Head of caudate nucleus (tissue), 42 donors: Measurements from ENCODE around the gene PACS2.
"Not testable (repeated sequence)": the region's sequence is repeated elsewhere in the genome, so short reads cannot be mapped to it uniquely, and the experiment has no call there.

Source experiments
- DNase-seq, 42 donors: peaks; one replicate each; pipeline versions ENCODE4 v3.0.0 to v3.0.0-alpha.2; 2020 to 2021; ENCODE audit warnings: mixed read lengths in 7 of 42
- intact Hi-C: fragments of 100-400 bp; cut with DNase I; formaldehyde crosslinking; loops from one replicate; pipeline ENCODE4 v1.15.0; 2022

Gene PACS2

GRCh38 chr14:105326891-105327694 is 12.5 kb downstream of the PACS2 start:
- no peak for DNase-seq
- intact Hi-C loops: no loop called here

GRCh38 chr14:105327695-105328045 is 13.1 kb downstream of the PACS2 start:
- intact Hi-C loops: not testable (repeated sequence)

DNA sequence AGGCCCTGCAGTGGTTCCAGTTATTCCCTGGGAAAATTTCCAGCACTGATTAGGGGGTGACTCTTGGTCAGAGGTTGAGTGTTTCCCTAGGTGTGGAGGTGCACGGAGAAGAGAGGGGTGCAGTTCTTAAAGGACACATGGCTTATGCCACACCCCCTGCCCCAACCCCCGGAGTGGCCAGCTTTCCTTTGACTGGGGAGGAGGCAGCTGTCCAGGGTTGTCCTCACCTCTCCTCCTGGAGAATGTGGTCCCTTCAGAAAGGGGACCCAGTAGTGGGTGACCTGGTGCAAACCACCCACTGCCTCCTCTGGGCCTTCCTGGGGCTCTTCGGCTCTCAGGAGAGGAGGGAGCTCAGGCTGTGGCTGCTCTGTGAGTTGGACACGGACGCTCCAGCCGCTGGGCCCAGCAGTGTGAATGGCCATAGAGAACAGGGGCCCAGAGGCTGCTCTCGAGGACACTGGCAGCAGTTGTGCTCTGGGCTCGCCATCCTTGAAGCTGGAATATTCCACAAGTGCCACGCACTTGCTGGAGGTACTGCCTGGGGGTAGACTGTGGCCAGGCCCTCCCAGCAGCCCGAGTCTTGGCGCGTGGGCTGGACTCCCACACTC is 13.6 kb downstream of the PACS2 start:
- intact Hi-C loops: no loop called here
- peak in 1 of 42 donors; percentile 42 for DNase-seq

More at GRCh38 chr14:105327695-105328045, 13.1 kb downstream of the PACS2 start:
- not testable (repeated sequence) for DNase-seq

DNA sequence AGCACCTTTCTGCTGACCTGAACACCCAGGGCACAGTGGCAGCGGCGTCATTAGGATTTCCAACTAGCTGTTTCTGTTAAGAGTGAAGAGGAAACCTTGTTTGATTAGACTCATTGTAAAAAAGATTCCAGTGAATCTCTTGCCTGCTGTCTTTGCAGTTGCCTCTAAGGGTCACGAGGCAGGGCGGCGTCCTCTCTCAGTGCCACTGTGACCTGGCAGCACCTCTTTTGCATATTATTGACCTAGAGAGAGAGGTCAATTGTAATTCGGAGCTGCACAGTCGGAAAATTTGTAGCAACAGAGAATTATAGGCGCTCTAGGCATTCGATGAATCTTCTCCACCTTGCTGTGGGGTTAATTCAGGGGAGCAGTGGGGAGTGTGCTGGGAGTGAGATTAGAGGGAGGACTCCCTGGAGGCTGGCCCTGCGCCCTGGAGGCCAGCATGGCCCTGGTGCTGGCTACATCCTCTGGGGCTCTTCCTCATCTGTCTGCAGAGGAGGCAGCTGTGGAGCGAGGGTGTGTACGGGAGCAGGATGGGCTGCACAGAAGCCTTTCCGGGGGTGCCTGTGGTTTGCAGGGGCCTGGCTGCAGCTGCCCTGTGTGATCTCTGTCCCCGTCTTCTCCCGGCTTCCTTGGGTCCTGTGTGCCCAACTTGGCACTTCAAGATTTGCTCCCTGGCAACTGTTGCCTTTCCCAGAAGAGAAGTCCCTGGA is 14.3 kb downstream of the PACS2 start:
- intact Hi-C loops: no loop called here

DNA sequence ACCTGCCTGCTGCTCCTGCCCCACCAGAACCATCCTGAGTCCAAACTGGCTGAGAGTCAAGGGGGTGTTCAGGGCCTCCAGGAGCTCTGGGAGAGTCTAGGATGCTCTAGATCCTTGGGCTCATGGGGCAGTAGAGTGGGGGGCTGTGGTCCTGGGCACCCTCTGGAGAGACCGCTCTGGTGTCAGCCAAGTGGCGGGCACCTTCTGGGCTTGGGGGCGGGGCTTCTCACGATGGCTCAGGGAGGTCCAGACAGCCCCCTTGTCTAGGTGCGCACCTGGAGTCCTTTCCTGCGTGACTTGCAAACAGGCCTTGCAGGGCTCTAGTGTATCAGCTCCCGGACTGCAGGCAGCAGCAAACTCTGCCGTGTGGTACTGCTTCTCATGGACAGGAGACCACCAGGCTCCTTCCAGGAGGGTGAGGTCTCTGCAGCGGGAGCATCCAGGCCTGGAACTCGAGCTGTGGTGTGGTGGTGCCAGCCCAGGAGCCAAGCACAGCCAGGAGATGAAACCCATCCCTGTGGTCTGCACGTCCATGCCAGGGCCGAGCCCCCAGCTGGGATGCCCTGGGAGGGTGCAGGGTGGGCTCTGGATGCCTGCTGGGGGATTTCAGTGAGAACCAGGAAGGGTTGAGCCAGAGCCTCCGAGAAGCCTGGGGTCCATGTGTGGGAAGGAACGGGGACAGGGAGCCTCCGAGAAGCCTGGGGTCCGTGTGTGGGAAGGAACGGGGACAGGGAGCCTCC is 15.0 kb downstream of the PACS2 start:
- intact Hi-C loops: no loop called here
- no peak for DNase-seq

More for the DNA sequence above, 14.3 kb downstream of the PACS2 start:
- DNase-seq: no peak

- intact Hi-C loops: no loop called here
- no peak for DNase-seq
These were observed 15.9 kb downstream of the PACS2 start for GRCh38 chr14:105330491-105330895.

- DNase-seq: no peak
- intact Hi-C loops: no loop called here
These were observed 17.2 kb downstream of the PACS2 start for GRCh38 chr14:105331575-105332349.

DNA sequence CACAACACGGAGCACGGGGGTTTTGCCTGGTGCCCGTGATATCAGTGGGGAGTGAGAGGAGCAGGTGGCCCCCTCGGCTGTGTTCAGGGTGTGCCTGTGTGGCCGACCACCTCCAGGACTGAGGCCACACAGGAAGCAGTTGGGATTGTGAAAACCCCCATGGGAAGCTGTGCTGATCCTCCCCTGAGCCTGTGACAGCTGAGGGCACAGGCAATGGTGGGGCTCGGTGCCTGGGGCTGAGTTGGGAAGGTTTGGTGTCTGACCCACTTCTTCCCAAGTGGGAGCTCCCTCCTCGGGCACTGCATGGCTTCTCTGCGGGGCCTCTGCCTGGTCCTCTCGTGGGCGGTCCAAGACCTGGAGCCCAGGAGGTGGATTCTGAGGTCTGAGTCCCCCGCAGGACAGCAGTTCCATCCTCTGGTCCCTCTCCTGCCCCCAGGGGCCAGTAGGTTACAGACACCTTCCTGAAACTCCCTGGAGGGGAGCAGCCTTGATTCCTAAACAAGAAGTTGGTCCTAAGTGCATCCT is 17.9 kb downstream of the PACS2 start:
- DNase-seq: no peak

GRCh38 chr14:105333020-105333490 is 18.5 kb downstream of the PACS2 start:
- intact Hi-C loops: no loop called here

More for the DNA sequence above, 17.9 kb downstream of the PACS2 start:
- intact Hi-C loops: no loop called here

GRCh38 chr14:105333613-105334364 is 19.2 kb downstream of the PACS2 start:
- intact Hi-C loops: no loop called here
- DNase-seq: no peak

More at GRCh38 chr14:105333020-105333490, 18.5 kb downstream of the PACS2 start:
- peak in 11 of 42 donors; percentile 37 to 67 (median 50) for DNase-seq

- DNase-seq: no peak
- intact Hi-C loops: no loop called here
These were observed 20.1 kb downstream of the PACS2 start for GRCh38 chr14:105334383-105335230.

DNA sequence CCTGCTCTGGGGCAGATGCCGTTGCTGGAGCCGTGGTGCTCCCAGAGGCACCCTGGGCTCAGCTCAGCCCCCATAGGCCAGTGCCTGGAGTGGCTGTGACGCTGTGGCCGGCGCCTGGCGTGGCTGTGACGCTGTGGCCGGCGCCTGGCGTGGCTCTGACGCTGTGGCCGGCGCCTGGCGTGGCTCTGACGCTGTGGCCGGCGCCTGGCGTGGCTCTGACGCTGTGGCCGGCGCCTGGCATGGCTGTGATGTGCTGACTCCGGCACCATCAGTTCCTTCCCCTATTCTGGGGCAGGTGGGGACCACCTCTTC is 20.6 kb downstream of the PACS2 start:
- DNase-seq, intact Hi-C loops: not testable (repeated sequence)

- DNase-seq: peak in 41 of 42 donors; percentile 18 to 85 (median 65)
- intact Hi-C loops: no loop called here
These were observed 21.4 kb downstream of the PACS2 start for GRCh38 chr14:105335735-105336476.

DNA sequence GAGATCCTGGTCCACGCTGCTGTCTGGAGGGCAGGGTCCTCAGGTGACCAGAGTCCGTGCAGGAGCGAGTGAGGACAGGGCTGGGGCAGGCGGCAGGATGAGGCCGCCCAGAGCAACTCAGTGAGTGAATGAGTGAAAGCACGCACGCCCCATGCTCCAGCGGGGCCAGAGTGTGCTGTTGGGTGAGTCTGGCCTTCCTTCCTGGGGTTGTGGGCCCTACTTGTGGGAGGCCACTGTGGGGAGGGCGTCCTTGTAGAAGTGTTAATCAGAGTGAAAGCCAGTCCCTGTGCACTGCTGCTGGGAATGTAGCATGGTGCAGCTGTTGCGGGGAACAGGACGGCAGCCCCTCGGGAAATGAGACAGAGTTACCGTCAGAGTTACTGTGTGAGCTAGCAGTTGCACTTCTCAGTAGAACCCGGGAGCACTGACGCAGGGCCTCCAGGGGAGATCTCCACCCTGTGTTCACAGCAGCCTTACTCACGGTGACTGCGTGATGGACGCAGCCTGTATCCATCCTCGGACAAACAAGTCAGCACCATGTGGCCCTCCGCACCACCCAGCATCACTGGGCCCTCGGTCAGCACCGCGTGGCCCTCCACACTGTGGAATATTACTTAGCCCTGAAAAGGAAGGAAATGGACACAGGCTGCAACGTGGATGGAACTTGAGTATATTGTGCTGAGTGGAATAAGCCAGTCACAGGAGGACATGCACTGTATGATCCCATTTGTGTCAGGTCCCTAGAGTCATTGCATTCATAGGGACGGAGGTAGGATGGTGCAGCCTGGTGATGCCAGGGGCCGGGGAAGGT is 22.1 kb downstream of the PACS2 start:
- no peak for DNase-seq
- intact Hi-C loops: no loop called here

GRCh38 chr14:105337433-105337832 is 22.9 kb downstream of the PACS2 start:
- DNase-seq: no peak
- intact Hi-C loops: no loop called here
